KMS-11 (cell line): ENCODE data around the gene ISM2.

Experiments used
- H2AFZ ChIP-seq: fragments of 200-600 bp; sonication (generic); 2 replicates; pipeline ENCODE4 v1.6.1; 2016; ENCODE audit warnings: antibody characterized with exemption, mixed run types, low read depth
- H3K27ac ChIP-seq: fragments of 200-600 bp; sonication (generic); 2 replicates; pipeline ENCODE4 v1.6.1; 2016; ENCODE audit warnings: mild to moderate bottlenecking, mixed run types
- H3K27me3 ChIP-seq: fragments of 200-600 bp; sonication (generic); 2 replicates; pipeline ENCODE4 v1.6.1; 2017; ENCODE audit warnings: mild to moderate bottlenecking, low read depth, mixed run types, moderate library complexity; ENCODE audit not compliant: insufficient read depth
- H3K36me3 ChIP-seq: fragments of 200-600 bp; sonication (generic); 2 replicates; pipeline ENCODE4 v1.6.1; 2017; ENCODE audit warnings: mild to moderate bottlenecking, mixed run types; ENCODE audit not compliant: insufficient read depth
- H3K4me1 ChIP-seq: fragments of 200-600 bp; sonication (generic); 2 replicates; pipeline ENCODE4 v1.6.1; 2016; ENCODE audit warnings: mild to moderate bottlenecking, low read depth, mixed run types; ENCODE audit not compliant: poor library complexity, severe bottlenecking
- H3K4me2 ChIP-seq: fragments of 200-600 bp; sonication (generic); 2 replicates; pipeline ENCODE4 v1.7.0; 2016; ENCODE audit warnings: mild to moderate bottlenecking, mixed run types
- H3K4me3 ChIP-seq: fragments of 200-600 bp; sonication (generic); IDR thresholded peaks from 2 replicates; pipeline ENCODE4 v1.6.1; 2017; ENCODE audit warnings: low read depth, low read length, mixed read lengths; ENCODE audit not compliant: insufficient read depth
- H3K79me2 ChIP-seq: fragments of 200-600 bp; sonication (generic); 2 replicates; pipeline ENCODE4 v1.6.1; 2016; ENCODE audit warnings: low read depth, mixed run types; ENCODE audit not compliant: insufficient read depth
- H3K9ac ChIP-seq: fragments of 200-600 bp; sonication (generic); 2 replicates; pipeline ENCODE4 v1.6.1; 2016; ENCODE audit warnings: mild to moderate bottlenecking, mixed run types
- H4K20me1 ChIP-seq: fragments of 200-600 bp; sonication (generic); 2 replicates; pipeline ENCODE4 v1.6.1; 2016; ENCODE audit warnings: mild to moderate bottlenecking, mixed run types; ENCODE audit not compliant: insufficient read depth
- CTCF ChIP-seq: fragments of 200-600 bp; sonication (generic); conservative IDR thresholded peaks from 2 replicates; pipeline ENCODE4 v1.6.1; 2017; ENCODE audit warnings: low read depth, mild to moderate bottlenecking, antibody characterized with exemption, low read length, moderate library complexity, mixed read lengths

The ISM2 gene

GRCh38 chr14:77457522-77458248 is 40.9 kb downstream of the ISM2 start, which contains the start of the genes AHSA1 and VIPAS39:
Gene AHSA1 (plus strand): TSS chr14:77458093. CDS start chr14:77458190, 97 bp downstream.
Gene VIPAS39 (minus strand): TSS chr14:77457601. CDS start chr14:77454102, 3,499 bp downstream.
- peak within 1 kb of the TSS; percentile 76 for H2AFZ ChIP-seq
- peaks cover 22% of the 10 kb centered on the region for H3K4me1 ChIP-seq
- peak within 1 kb of the TSS; percentile 50 for H3K27ac ChIP-seq
- peak within 1 kb of the TSS; percentile 57 for H3K9ac ChIP-seq
- peak within 1 kb of the TSS; percentile 91 for H3K4me2 ChIP-seq
- peaks cover 39% of the 10 kb centered on the region for H3K79me2 ChIP-seq
- no peak for TF ChIP-seq CTCF
- H3K27me3 ChIP-seq = no peaks in the 10 kb centered on the region
- no peak within 1 kb of the TSS for H3K4me3 ChIP-seq
- H3K36me3 ChIP-seq = no peaks in the 10 kb centered on the region; the same call in 1 of the 2 replicates
- peaks cover 12% of the 10 kb centered on the region for H4K20me1 ChIP-seq

- H3K36me3 ChIP-seq = no peaks in the 10 kb centered on the region; the same call in 1 of the 2 replicates
- H3K4me1 ChIP-seq = peaks cover 22% of the 10 kb centered on the region
- H3K4me3 ChIP-seq = no peak overlapping the region
- H3K4me2 ChIP-seq = peak overlapping the region; percentile 78
- H4K20me1 ChIP-seq = peaks cover 12% of the 10 kb centered on the region
- peak overlapping the region; percentile 76 for H2AFZ ChIP-seq
- H3K27ac ChIP-seq = peak overlapping the region; percentile 50
- no peaks in the 10 kb centered on the region for H3K27me3 ChIP-seq
- H3K9ac ChIP-seq = peak overlapping the region; percentile 57; the same call in 1 of the 2 replicates
- H3K79me2 ChIP-seq = peaks cover 39% of the 10 kb centered on the region
- no peak for TF ChIP-seq CTCF
Observed at GRCh38 chr14:77457115-77457521, 41.5 kb downstream of the ISM2 start.

- no peak for TF ChIP-seq CTCF
Observed at GRCh38 chr14:77455966-77456640, 42.5 kb downstream of the ISM2 start.

GRCh38 chr14:77442196-77442595 is 56.4 kb downstream of the ISM2 start:
- H3K4me1 ChIP-seq = no peaks in the 10 kb centered on the region
- H3K4me3 ChIP-seq = no peak overlapping the region
- no peak overlapping the region for H3K27ac ChIP-seq
- no peaks in the 10 kb centered on the region for H3K79me2 ChIP-seq
- no peaks in the 10 kb centered on the region for H3K36me3 ChIP-seq
- H3K27me3 ChIP-seq = no peaks in the 10 kb centered on the region
- no peak for TF ChIP-seq CTCF
- no peak overlapping the region for H3K9ac ChIP-seq
- H4K20me1 ChIP-seq = no peaks in the 10 kb centered on the region
- H3K4me2 ChIP-seq = no peak overlapping the region
- H2AFZ ChIP-seq = no peak overlapping the region

More at GRCh38 chr14:77455966-77456640, 42.5 kb downstream of the ISM2 start:
- H4K20me1 ChIP-seq = peaks cover 12% of the 10 kb centered on the region
- H2AFZ ChIP-seq = no peak overlapping the region
- H3K4me1 ChIP-seq = peaks cover 22% of the 10 kb centered on the region
- no peaks in the 10 kb centered on the region; the same call in 1 of the 2 replicates for H3K36me3 ChIP-seq
- H3K27ac ChIP-seq = peak overlapping the region; percentile 50; the same call in 1 of the 2 replicates
- peak overlapping the region; percentile 78 for H3K4me2 ChIP-seq
- H3K79me2 ChIP-seq = peaks cover 36% of the 10 kb centered on the region
- H3K27me3 ChIP-seq = no peaks in the 10 kb centered on the region
- H3K4me3 ChIP-seq = no peak overlapping the region
- peak overlapping the region; percentile 57; the same call in 1 of the 2 replicates for H3K9ac ChIP-seq
